ENCODE measurements around the gene ITGA11. TPM values are rescaled to one million over a fixed set of nuclear protein-coding genes. Genes with fewer than 3 reads are reported as not detected.
A peak's percentile ranks its signal among the peaks of the same experiment; 100 is the strongest.

Gene ITGA11
- total and polyA plus RNA-seq, 2 donors from 2014 or later = 3.4 to 11.1 TPM

DNA sequence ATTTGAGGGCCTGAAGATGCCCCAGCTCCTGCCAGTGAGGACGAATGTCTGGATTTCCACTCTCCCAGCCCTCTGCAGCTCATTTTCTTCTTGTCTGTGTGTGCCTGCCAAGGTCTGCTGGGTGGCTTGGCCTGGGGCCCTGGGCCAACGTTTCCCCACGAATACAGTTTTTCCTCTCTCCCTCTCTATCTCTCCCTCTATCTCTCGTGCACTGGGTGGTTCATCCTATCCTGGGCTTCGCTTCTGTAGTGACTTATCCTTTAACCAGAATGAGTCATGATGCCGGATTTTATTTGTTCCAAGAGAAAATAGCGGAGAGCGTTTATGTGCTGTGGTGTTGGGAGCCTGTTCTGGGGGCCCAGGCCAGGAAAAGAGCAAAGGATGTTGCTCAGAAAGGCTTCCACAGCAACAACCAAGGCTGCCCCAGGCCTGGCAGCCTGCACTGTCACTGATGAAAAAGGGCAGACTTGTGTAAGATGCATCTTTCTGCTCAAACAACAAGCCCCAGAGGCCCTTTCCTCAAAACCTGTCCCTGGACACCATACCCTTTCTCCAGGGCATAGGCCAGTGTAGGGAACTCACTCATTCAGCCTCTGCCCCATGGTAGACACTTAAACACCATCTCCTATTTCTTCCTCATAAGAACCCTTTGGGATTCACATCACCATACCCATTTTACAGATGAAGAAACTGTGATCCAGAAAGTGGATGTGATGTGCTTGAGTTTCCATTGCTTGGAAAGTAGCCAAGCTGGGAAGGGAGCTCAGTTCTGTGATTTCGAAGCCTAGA lies 47.3 kb downstream of the ITGA11 start:
- TF ChIP-seq, protein P1, sequence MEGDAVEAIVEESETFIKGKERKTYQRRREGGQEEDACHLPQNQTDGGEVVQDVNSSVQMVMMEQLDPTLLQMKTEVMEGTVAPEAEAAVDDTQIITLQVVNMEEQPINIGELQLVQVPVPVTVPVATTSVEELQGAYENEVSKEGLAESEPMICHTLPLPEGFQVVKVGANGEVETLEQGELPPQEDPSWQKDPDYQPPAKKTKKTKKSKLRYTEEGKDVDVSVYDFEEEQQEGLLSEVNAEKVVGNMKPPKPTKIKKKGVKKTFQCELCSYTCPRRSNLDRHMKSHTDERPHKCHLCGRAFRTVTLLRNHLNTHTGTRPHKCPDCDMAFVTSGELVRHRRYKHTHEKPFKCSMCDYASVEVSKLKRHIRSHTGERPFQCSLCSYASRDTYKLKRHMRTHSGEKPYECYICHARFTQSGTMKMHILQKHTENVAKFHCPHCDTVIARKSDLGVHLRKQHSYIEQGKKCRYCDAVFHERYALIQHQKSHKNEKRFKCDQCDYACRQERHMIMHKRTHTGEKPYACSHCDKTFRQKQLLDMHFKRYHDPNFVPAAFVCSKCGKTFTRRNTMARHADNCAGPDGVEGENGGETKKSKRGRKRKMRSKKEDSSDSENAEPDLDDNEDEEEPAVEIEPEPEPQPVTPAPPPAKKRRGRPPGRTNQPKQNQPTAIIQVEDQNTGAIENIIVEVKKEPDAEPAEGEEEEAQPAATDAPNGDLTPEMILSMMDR (IDR thresholded peaks at IDR 0.05; ENCODE audit: borderline replicate concordance, extremely low read depth, insufficient read depth) = no peak
- intact Hi-C loops (cut with DNase I) = no loop called here
- no peaks in the 10 kb centered on the region for H3K36me3 ChIP-seq (ENCODE audit: control insufficient read depth in 2 of 3, insufficient read depth in 3 of 3, low read length in 3 of 3)
- FAIRE-seq (no peak), DNase-seq (peak in 2 of 5 donors; percentile 1 to 5)
- H3K4me3 ChIP-seq (ENCODE audit: low read length in 3 of 3) = no peak overlapping the region
- H3K27ac ChIP-seq (ENCODE audit: low read depth in 2 of 2, low read length in 2 of 2) = no peak overlapping the region
- H3K4me1 ChIP-seq (ENCODE audit: control insufficient read depth in 2 of 3, insufficient read depth in 2 of 3, low read depth in 1 of 3, low read length in 3 of 3) = no peaks in the 10 kb centered on the region
- H3K9ac ChIP-seq (ENCODE audit: low read length in 3 of 3) = no peak overlapping the region
- no peaks in the 10 kb centered on the region for H3K9me3 ChIP-seq (ENCODE audit: control insufficient read depth in 2 of 3, insufficient read depth in 1 of 3, low read length in 3 of 3)
- no peaks in the 10 kb centered on the region for H3K27me3 ChIP-seq (ENCODE audit: control insufficient read depth, insufficient read depth, low read length)

DNA sequence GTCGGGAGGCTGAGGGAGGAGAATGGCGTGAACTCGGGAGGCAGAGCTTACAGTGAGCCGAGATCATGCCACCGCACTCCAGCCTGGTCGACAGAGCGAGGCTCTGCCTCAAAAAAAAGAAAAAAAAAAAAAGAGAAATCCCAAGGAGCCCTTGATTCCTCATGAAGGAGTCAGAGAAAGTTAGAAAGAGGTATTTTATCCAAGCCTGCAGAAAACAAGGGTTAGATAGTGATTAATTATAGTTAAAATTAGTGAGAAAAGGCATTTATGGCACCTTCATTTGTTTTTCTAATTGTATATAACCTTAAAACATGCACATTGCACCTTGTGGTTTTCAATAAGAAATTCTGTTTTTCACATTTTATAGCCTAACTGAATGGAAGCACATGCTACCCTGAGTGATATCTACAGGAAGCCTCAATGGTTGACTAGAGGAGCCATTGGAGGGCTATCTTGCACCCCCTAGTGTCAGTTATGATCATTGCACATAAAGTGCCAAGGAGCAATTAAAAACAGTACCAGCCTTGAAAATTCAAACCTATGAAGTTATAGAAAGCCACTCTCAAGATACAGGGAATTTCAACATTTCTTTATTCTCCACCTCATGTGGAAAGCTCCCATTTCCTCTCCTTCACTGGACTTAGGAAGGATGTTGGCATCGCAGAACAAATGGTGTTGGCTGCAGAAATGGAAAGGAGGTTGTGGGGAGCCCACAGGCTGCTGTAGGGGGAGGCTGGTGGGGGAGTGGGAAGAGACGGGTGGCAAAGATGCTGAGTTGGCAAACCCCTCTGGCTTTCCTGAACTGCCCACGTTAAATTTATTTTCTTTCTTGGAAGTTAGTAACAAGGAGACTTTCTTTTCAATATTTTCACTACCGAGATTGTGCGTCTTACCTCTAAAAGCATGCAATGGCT lies 48.5 kb downstream of the ITGA11 start:
- no peak for FAIRE-seq
- TF ChIP-seq, protein P1 (IDR thresholded peaks at IDR 0.05; ENCODE audit: borderline replicate concordance, extremely low read depth, insufficient read depth) = peak; percentile 56
- Histone ChIP-seq H3K9me3 (ENCODE audit: control insufficient read depth in 2 of 3, insufficient read depth in 1 of 3, low read length in 3 of 3) (no peaks in the 10 kb centered on the region), H3K9ac (ENCODE audit: low read length in 3 of 3) (no peak overlapping the region), H3K4me3 (ENCODE audit: low read length in 3 of 3) (no peak overlapping the region), H3K27ac (ENCODE audit: low read depth in 2 of 2, low read length in 2 of 2) (peak overlapping the region in 1 of 2 donors; percentile 14), H3K27me3 (ENCODE audit: control insufficient read depth, insufficient read depth, low read length) (no peaks in the 10 kb centered on the region), H3K4me1 (ENCODE audit: control insufficient read depth in 2 of 3, insufficient read depth in 2 of 3, low read depth in 1 of 3, low read length in 3 of 3) (no peaks in the 10 kb centered on the region), H3K36me3 (ENCODE audit: control insufficient read depth in 2 of 3, insufficient read depth in 3 of 3, low read length in 3 of 3) (no peaks in the 10 kb centered on the region)
- peak in 3 of 5 donors; percentile 9 to 26 (median 20) for DNase-seq
- intact Hi-C loops (cut with DNase I) = no loop called here

DNA sequence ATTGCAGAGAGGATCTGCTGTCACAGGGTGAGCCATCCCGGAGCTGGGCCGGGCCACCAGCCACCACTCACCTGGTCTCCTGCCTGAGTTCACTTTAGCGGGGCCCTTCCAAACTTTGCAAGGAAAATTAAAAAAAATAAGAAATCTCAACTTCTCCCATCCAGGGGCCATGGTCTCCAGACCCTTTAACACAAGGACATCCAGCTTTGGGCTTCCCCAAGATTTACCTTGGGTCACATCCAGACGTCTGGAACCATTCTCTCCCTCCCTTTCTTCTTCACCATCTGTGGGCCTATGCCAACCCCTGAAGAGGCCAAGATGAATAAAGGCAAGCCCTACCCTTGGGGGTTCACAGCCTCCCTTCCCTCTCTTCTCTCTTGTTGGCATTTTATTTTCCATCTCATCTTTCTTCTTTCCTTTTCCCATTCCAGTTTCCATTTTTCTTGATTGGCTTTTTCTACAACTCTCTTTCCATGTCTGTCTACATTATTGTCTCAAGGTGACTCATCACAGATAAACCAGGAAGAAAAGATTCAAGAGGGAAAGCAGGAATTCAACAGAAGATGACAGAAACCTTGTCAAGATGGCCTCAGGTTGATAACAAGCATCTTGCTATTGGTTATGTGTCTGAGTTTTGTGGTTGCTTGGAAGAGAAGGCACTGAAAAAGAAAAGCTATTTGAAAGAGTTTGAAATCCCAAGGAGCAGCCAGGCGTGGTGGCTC lies 49.5 kb downstream of the ITGA11 start:
- DNase-seq (peak in 1 of 5 donors; percentile 2), FAIRE-seq (no peak)
- Histone ChIP-seq H3K27ac (ENCODE audit: low read depth in 2 of 2, low read length in 2 of 2) (no peak overlapping the region), H3K36me3 (ENCODE audit: control insufficient read depth in 2 of 3, insufficient read depth in 3 of 3, low read length in 3 of 3) (no peaks in the 10 kb centered on the region), H3K9me3 (ENCODE audit: control insufficient read depth in 2 of 3, insufficient read depth in 1 of 3, low read length in 3 of 3) (no peaks in the 10 kb centered on the region), H3K4me3 (ENCODE audit: low read length in 3 of 3) (no peak overlapping the region), H3K4me1 (ENCODE audit: control insufficient read depth in 2 of 3, insufficient read depth in 2 of 3, low read depth in 1 of 3, low read length in 3 of 3) (no peaks in the 10 kb centered on the region), H3K9ac (ENCODE audit: low read length in 3 of 3) (no peak overlapping the region), H3K27me3 (ENCODE audit: control insufficient read depth, insufficient read depth, low read length) (no peaks in the 10 kb centered on the region)
- intact Hi-C loops (cut with DNase I) = no loop called here
- TF ChIP-seq, protein P1 (IDR thresholded peaks at IDR 0.05; ENCODE audit: borderline replicate concordance, extremely low read depth, insufficient read depth) = no peak

Measured in kidney (tissue), 14 donors.